GM18951 (cell line): ENCODE results near the gene CAMKK2.
"Not testable (repeated sequence)": the region's sequence is repeated elsewhere in the genome, so short reads cannot be mapped to it uniquely, and the experiment has no call there.

Experiments
- POLR2A ChIP-seq: IDR thresholded peaks from 4 replicates; pipeline ENCODE4 v1.6.1; 2011; ENCODE audit warnings: mild to moderate bottlenecking; ENCODE audit not compliant: insufficient read length, insufficient read depth; ENCODE audit errors: extremely low read depth
- in situ Hi-C: fragments of 300-500 bp; cut with MboI; formaldehyde crosslinking; loops from one replicate; pipeline ENCODE4 v1.12.0; 2022; ENCODE audit warnings: low sequenced_read_pairs, mixed read lengths, inconsistent platforms; ENCODE audit not compliant: unreplicated experiment

Gene CAMKK2

GRCh38 chr12:121260091-121260490 is 36.4 kb downstream of the CAMKK2 start:
- no peak for TF ChIP-seq POLR2A
- in situ Hi-C loops = no loop called here

- no peak for TF ChIP-seq POLR2A
- in situ Hi-C loops = no loop called here
Measured at GRCh38 chr12:121259074-121259473, 37.4 kb downstream of the CAMKK2 start.

DNA sequence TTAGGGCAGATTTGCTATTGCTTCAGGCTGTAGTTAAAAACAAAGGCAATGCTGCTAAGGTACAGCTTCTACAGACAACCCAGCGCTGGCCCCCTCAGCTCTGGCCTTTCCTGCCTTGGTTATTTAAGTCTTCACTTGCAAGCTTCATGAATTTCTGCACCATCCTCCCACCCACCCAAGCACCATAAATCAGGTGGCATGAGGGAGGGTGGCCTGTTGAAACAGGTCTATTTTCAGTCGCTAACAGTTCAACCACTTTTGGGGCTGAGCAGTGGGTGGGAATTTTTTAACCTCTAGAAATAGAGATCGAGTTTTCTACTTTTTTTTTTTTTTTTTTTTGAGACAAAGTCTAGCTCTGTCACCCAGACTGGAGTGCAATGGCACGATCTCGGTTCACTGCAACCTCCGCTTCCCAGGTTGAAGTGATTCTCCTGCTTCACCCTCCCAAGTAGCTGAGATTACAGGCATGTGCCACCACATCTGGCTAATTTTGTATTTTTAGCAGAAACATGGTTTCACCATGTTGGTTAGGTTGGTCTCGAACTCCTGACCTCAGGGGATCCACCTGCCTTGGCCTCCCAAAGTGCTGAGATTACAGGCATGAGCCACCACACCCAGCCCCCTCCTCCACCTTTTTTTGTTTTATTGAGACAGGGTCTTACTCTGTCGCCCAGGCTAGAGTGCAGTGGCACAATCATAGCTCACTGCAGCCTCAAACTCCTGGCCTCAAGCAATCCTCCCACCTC is 38.6 kb downstream of the CAMKK2 start:
- in situ Hi-C loops = not testable (repeated sequence)

GRCh38 chr12:121255433-121255832 is 41.1 kb downstream of the CAMKK2 start:
- in situ Hi-C loops = no loop called here
- no peak for TF ChIP-seq POLR2A

- no peak for TF ChIP-seq POLR2A
Measured at GRCh38 chr12:121253638-121254335, 42.7 kb downstream of the CAMKK2 start.

GRCh38 chr12:121252712-121253345 is 43.7 kb downstream of the CAMKK2 start:
- in situ Hi-C loops = no loop called here
- TF ChIP-seq POLR2A = no peak

More at GRCh38 chr12:121253638-121254335, 42.7 kb downstream of the CAMKK2 start:
- in situ Hi-C loops = no loop called here

DNA sequence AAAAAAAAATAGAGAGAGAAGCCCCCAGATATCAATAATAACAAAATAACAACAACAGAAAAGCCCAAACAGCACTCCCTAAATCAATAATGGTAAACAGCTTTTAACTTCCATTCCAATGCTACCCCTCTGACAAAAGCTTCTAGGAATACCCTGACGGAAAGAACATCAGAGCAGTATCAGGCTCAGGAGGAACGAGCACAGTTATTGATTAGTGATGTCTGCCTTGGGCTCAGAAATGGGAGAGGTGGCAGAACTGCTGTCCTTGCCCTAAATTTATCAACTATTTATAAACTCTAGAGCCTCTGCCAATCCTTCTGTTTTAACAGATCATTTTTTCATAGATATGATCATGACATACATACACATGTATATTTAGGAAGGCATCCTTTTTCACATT is 44.7 kb downstream of the CAMKK2 start:
- in situ Hi-C loops = no loop called here
- no peak for TF ChIP-seq POLR2A

DNA sequence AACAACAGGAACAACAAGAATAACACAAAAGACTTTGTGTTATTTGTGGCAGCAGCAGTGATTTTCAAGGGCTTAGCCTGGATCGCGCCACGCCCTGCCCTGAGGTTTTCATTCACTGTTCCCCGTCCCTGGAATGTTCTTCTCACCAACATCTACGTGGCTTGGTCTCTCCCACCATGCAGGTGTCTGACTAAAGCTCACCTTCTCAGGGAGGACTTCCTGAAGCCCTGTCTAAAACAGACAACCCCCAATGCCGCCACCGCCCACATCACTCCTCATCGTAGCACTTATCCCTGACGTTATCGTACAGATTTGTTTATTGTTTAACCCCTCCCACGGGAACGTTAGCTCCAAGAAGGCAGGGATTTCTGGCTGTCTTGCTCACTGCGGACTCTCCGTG is 46.1 kb downstream of the CAMKK2 start:
- no peak for TF ChIP-seq POLR2A
- in situ Hi-C loops = no loop called here

- in situ Hi-C loops = no loop called here
Measured at GRCh38 chr12:121248622-121249021, 47.9 kb downstream of the CAMKK2 start.

DNA sequence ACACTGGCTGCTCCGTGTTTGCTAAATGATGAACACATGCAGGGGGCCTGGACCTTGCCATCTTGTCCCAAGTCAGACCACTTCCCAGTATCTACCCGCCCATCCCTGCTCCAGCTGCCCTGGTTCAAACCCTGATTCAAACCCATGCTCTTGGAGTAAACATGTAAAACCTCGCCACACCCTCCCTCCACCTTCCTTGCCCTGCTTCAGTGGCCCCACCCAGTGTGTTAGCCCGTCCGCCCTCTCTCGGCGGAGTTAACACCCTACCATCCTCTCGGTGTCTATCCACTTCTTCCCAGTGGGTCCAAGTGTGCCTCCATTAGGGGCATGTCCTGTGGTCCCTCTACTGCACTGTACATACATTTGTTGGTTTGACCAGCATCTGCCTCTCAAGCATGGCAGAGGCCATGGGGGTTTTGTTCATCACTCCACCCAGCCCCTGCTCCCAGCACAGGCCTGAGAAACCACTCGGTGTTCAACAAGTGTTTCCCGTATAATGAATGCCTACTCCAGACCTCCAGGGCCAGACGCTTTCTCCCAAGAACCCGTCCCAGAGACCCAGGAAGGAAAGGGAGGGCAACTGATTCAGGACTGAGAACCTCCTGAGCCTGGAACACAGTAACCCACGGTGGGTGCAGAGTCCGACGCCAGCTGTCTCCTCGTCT is 49.5 kb downstream of the CAMKK2 start:
- in situ Hi-C loops = no loop called here
- TF ChIP-seq POLR2A = no peak

More at GRCh38 chr12:121248622-121249021, 47.9 kb downstream of the CAMKK2 start:
- no peak for TF ChIP-seq POLR2A

DNA sequence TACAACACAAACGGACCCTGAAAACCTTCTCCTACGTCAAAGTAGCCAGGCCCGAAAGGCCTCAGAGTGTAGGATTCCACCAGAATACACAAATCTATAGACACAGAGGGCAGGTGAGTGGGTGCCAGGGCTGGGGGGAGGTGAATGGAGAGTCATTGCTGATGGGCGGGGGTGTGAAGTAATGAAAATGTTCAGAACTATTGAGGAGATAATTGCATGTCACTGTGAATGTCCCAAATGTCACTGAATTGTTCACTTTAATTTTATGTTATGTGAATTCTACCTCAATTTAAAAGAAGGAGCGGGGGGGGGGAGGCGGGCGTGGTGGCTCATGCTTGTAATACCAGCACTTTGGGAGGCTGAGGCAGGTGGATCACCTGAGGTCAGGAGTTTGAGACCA is 50.6 kb downstream of the CAMKK2 start:
- in situ Hi-C loops = no loop called here
- TF ChIP-seq POLR2A = no peak

DNA sequence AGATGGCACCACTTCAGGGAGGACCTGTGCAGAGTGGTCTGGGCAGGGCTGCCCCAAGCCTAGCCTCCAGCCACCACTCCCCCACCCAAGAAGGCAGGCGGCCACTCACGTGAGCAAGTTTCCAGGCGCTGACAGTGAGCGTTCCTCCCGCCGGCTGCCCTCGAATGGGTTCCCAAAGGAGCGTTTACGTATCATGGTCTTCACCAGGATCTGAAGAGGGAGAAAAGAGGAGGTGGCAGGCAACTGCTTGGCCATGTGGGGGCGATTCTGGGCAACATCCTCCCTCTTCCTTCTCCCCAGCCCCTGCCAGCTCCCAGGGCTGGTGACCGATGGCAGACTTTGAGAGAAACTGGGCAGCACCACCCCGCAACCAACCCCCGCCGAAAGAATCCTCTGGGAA is 51.5 kb downstream of the CAMKK2 start:
- in situ Hi-C loops = no loop called here

More for the DNA sequence above, 51.5 kb downstream of the CAMKK2 start:
- TF ChIP-seq POLR2A = no peak
